HG02870 (cell line): ENCODE data around the gene KCNH1.
A peak's percentile ranks its signal among the peaks of the same experiment; 100 is the strongest.

ENCODE experiments used
- ATAC-seq: cut with Tn5 transposase; IDR thresholded peaks from one replicate; pipeline ENCODE4 v1.9.1; 2021; ENCODE audit warnings: mild to moderate bottlenecking, moderate library complexity; ENCODE audit not compliant: unreplicated experiment

KCNH1 gene

GRCh38 chr1:211133836-211134669 lies at the start of gene KCNH1:
KCNH1 (minus strand) TSS chr1:211134148; CDS start chr1:211133945, 203 bp downstream.
- ATAC-seq = peak; percentile 85

- no peak for ATAC-seq
These were observed 48.8 kb upstream of the KCNH1 start for GRCh38 chr1:211182746-211183145.

GRCh38 chr1:211174375-211174774 lies 40.4 kb upstream of the KCNH1 start:
- no peak for ATAC-seq

- ATAC-seq = no peak
These were observed 38.7 kb upstream of the KCNH1 start for GRCh38 chr1:211172657-211173056.

- no peak for ATAC-seq
These were observed 35.4 kb upstream of the KCNH1 start for GRCh38 chr1:211169353-211169752.

- ATAC-seq = no peak
These were observed 24.9 kb upstream of the KCNH1 start for GRCh38 chr1:211158866-211159265.

- ATAC-seq = no peak
These were observed 21.1 kb upstream of the KCNH1 start for GRCh38 chr1:211155040-211155439.

GRCh38 chr1:211153932-211154331 lies 20.0 kb upstream of the KCNH1 start:
- ATAC-seq = no peak

- ATAC-seq = no peak
These were observed 14.4 kb upstream of the KCNH1 start for GRCh38 chr1:211148366-211148765.

- ATAC-seq = no peak
These were observed 12.0 kb upstream of the KCNH1 start for GRCh38 chr1:211145944-211146343.

- no peak for ATAC-seq
These were observed 1.5 kb upstream of the KCNH1 start for GRCh38 chr1:211135342-211135950.

- peak; percentile 9 for ATAC-seq
These were observed 534 bp downstream of the KCNH1 start for GRCh38 chr1:211133393-211133835.

- no peak for ATAC-seq
These were observed 1.1 kb downstream of the KCNH1 start for GRCh38 chr1:211132721-211133392.

GRCh38 chr1:211129776-211130175 lies 4.2 kb downstream of the KCNH1 start:
- ATAC-seq = no peak

- ATAC-seq = no peak
These were observed 6.8 kb downstream of the KCNH1 start for GRCh38 chr1:211127166-211127565.

- no peak for ATAC-seq
These were observed 7.3 kb downstream of the KCNH1 start for GRCh38 chr1:211126622-211127021.

- ATAC-seq = no peak
These were observed 15.4 kb downstream of the KCNH1 start for GRCh38 chr1:211118407-211119102.

GRCh38 chr1:211114446-211114845 lies 19.5 kb downstream of the KCNH1 start:
- ATAC-seq = no peak

GRCh38 chr1:211113566-211113965 lies 20.4 kb downstream of the KCNH1 start:
- ATAC-seq = no peak

- ATAC-seq = no peak
These were observed 22.6 kb downstream of the KCNH1 start for GRCh38 chr1:211111351-211111750.

- ATAC-seq = no peak
These were observed 32.5 kb downstream of the KCNH1 start for GRCh38 chr1:211101481-211101880.
